Activated CD8-positive, alpha-beta memory T cell treated with anti-CD3 and anti-CD28 coated beads for 36 hours (primary cell): ENCODE measurements around the gene TM2D1. TPM values are rescaled to one million over a fixed set of nuclear protein-coding genes. Genes with fewer than 3 reads are reported as not detected.

Experiments used
- CTCF ChIA-PET: fragments of 350-600 bp; sonication (Branson Sonifier 250); formaldehyde crosslinking; loops from one replicate; lab custom pipeline; 2021; ENCODE audit warnings: antibody characterized with exemption; lab: Charles Lee
- POLR2A ChIA-PET: fragments of 350-600 bp; sonication (Branson Sonifier 250); formaldehyde crosslinking; loops from one replicate; lab custom pipeline; 2021; ENCODE audit warnings: antibody characterized with exemption; lab: Charles Lee
- total RNA-seq, 2 experiments: library from RNA; stranded (reverse); gene quantifications; one replicate each; pipeline ENCODE4 v1.2.3, GENCODE V29; 2021

Gene TM2D1
- 10 to 100 TPM; 28.4 to 30.2 TPM for total RNA-seq

DNA sequence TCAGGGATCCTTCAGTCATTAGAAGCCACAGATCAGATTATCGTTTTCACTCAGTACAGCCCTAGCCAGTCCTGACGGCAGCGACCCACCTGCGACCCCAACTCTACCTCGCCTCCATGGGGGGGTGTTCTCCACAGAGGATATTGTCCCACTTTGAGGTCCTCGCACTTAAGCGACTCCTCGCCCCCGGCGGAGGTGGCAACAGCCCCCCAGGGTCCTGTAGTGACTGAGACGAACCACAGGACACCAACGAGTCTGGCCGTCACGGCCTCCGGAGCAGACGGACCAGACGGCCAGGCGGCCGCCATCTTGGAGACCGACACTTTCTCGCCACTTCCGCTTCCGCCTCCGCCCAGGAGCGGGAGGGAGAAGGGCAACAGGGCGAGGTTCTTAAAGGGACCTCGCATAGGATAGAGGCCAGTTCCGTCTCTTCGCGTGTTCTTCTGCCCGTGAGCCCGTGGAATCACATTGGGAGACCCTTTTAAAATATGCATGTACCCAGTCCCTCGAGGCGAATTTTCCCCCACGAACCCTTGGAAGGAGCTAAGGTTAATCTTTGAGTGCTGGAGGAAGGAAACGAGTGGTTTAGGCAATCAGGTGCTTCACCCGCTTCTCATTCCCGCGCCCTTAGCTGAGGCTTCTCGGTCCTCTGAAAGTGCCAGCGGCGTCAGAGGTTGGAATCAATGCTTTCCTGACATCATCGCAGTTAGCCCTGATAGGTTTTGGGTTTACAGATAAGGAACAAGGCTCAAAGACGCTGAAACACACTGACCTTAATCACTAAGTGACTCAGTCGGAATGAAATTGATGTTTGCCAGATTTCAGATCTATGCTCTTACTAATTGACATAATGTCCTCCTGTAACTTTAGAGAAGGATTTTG lies at the start of gene TM2D1:
TSS of gene TM2D1 (minus strand) at position 329 of the 882 bp plus-strand sequence. CDS start at position 308, 21 bp downstream.
- ChIA-PET POLR2A (interaction anchor here (1.0 kb wide), 1 partner anchor 29 kb away, joined by 4 read pairs; no protein-coding TSS in a partner anchor), CTCF (no interaction called here)

- ChIA-PET CTCF (interaction anchor here (0.7 kb wide), 1 partner anchor 39 kb away, joined by 3 read pairs; no protein-coding TSS in a partner anchor), POLR2A (no interaction called here)
Observed at GRCh38 chr1:61770131-61770530, 45.2 kb upstream of the TM2D1 start.

- CTCF ChIA-PET = interaction anchor here (1.2 kb wide), 1 partner anchor 54 kb away, joined by 3 read pairs; no protein-coding TSS in a partner anchor
- POLR2A ChIA-PET = no interaction called here
Observed at GRCh38 chr1:61757950-61758349, 33.0 kb upstream of the TM2D1 start.

GRCh38 chr1:61756773-61757172 lies 31.8 kb upstream of the TM2D1 start:
- ChIA-PET POLR2A (no interaction called here), CTCF (no interaction called here)

DNA sequence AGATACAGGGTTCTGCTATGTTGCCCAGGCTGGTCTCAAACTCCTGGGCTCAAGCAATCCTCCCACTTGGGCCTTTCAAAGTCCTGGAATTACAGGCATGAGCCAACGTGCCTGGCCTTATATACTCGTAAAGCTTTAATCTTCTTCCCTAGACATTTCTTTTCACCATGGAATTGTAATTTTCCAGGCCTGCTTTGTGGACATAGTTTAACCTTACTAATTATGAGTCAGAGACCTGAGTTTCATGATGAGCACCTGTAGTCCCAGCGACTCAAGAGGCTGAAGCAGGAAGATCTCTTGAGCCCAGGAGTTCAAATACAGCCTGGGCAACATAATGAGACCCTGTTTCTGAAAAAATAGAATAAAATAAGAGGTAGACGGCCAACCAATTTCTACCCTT lies 29.6 kb upstream of the TM2D1 start:
- ChIA-PET CTCF (no interaction called here), POLR2A (interaction anchor here (0.6 to 0.7 kb wide), 2 partner anchors 21 to 29 kb away, joined by 3 to 4 read pairs; partner anchors contain the start of gene TM2D1)

DNA sequence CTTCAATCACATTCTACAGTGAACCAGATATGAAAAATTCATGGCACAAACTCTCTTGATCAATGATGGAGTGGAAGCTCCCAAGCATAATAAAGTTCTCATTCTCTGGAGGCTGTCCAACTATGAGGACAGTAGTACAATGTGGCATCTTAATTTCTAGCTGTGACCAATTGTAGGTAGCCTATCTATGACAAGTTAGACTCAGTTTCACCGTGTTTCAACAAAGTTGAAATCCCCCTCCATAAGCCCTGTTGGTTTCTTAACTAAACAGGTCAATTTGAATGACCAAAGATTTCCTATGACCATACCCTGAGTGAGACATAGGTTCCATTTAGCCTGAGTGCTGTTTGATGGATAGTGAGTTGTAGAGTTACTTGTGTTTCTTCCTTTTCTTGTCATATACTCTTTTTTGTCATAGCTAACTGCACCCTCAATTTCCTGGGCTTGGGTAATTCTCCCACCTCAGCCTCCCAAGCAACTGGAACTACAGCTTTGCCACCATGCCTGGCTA lies 29.1 kb upstream of the TM2D1 start:
- POLR2A ChIA-PET = interaction anchor here (0.6 to 0.7 kb wide), 2 partner anchors 21 to 29 kb away, joined by 3 to 4 read pairs; partner anchors contain the start of gene TM2D1
- CTCF ChIA-PET = no interaction called here

DNA sequence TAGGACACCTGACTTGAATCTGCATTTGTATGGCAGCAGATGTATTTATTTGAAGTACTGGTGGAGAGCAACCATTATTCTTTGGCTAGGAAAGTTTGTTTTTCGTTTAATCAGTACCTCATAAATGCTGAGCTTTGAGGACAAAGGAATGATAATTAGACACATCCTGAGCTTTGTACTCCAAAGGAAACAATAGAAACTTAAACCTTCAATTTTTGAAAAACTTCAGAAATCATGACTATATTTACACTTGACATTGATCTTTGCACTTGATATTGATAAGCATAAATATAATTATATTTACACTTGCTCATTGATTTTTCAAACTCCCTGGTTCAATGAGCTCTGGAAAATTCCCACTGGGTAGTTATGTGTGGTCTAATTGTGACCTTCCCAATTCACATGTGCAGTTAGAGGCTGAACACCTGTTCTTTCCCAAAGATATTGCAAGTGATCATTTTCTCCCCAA lies 28.0 kb upstream of the TM2D1 start:
- CTCF ChIA-PET = no interaction called here
- POLR2A ChIA-PET = no interaction called here

GRCh38 chr1:61749574-61749973 lies 24.6 kb upstream of the TM2D1 start:
- POLR2A ChIA-PET = no interaction called here
- CTCF ChIA-PET = interaction anchor here (0.7 kb wide), 1 partner anchor 66 kb away, joined by 4 read pairs; no protein-coding TSS in a partner anchor

DNA sequence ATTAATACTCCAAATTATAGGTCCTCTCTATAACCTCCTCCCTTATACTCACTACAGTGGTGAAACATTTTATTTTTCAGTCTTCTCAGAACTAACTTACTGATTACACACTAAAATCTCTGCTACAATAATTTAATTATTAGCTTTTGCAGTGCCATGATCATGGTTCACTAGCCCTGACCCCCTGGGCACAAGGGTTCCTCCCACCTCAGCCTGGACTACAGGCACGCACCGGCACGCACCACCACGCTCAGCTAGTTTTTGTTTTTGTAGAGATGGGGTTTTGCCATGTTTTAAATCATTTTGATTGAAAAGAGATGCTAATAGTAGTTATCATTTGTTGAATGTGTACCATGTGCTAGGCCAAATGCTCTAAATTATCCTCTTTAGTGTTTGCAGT lies 23.6 kb upstream of the TM2D1 start:
- ChIA-PET CTCF (no interaction called here), POLR2A (no interaction called here)

DNA sequence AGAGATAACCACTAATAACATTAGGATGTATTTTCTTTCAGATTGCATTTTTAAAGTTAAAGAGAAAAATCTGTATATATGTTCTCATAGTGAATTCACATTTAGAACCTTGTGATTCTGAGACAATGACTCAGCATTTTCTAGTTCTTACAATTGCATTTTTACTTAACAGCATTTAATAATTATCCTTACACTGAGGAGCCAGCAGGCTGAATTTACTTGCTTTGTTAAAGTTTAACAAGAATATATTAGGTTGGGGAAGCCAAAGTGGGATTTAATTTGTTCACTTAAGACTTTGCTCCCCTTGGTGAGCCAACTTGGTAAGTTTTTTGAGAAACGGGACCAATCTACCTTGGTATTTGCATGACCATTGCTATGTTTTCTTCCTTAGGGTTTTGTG lies 21.9 kb upstream of the TM2D1 start:
- ChIA-PET POLR2A (no interaction called here), CTCF (no interaction called here)

DNA sequence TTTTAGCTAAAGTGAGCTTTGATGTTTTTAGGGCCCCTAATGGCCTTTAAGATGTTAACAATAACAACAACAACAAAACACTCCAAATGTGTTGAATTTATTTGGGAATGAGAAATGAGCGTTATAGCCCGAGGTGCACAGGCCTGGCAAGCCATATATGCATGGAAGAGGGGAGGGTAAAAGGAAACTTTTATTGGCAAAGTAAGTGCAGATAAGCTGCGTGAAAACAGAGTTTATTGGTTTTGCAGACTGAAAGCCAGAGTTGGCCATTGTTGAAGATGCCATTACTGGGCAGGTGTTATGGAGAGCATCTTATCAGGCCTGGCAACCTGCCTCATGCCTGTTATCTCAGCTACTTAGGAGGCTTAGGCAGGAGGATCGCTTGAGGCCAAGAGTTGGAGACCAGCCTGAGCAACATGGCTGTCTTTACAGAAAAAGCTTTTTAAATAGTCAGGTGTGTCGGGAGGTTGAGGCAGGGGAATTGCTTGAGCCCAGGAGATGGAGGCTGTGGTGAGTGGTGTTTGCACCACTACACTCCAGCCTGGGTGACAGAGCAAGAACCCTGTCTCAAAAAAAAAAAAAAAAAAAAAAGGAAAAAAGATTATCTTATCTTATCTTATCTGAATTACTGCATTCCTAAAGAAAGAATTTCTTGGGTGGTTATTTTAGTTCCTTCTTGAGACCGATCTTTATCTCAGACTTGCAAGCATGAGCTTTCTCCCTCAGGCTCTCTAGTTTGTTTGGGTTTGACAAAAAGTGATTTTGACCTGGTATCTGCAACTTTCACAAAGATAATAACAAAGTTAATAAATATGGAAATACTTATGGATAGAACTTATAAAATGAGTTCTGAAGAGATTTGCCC lies 19.0 kb upstream of the TM2D1 start:
- POLR2A ChIA-PET = interaction anchor here (0.6 kb wide), 1 partner anchor 21 kb away, joined by 7 read pairs; no protein-coding TSS in a partner anchor
- CTCF ChIA-PET = no interaction called here

DNA sequence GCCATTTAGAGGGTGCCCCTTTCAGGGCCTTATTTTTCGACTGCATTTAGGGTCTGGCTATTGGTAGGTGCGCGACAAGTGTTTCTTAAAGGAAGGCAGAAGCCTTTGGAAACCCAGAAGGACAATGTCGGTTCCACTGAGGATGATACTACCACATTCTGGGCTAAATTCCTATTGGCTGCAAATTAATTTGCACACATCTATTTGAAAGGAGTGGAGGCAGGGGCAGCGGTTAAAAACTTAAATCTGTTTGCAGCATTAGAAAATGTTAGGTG lies 18.4 kb upstream of the TM2D1 start:
- CTCF ChIA-PET = no interaction called here
- POLR2A ChIA-PET = no interaction called here

- ChIA-PET CTCF (no interaction called here), POLR2A (interaction anchor here (0.6 kb wide), 1 partner anchor 30 kb away, joined by 3 read pairs; no protein-coding TSS in a partner anchor)
Observed at GRCh38 chr1:61742620-61743430, 17.9 kb upstream of the TM2D1 start.

DNA sequence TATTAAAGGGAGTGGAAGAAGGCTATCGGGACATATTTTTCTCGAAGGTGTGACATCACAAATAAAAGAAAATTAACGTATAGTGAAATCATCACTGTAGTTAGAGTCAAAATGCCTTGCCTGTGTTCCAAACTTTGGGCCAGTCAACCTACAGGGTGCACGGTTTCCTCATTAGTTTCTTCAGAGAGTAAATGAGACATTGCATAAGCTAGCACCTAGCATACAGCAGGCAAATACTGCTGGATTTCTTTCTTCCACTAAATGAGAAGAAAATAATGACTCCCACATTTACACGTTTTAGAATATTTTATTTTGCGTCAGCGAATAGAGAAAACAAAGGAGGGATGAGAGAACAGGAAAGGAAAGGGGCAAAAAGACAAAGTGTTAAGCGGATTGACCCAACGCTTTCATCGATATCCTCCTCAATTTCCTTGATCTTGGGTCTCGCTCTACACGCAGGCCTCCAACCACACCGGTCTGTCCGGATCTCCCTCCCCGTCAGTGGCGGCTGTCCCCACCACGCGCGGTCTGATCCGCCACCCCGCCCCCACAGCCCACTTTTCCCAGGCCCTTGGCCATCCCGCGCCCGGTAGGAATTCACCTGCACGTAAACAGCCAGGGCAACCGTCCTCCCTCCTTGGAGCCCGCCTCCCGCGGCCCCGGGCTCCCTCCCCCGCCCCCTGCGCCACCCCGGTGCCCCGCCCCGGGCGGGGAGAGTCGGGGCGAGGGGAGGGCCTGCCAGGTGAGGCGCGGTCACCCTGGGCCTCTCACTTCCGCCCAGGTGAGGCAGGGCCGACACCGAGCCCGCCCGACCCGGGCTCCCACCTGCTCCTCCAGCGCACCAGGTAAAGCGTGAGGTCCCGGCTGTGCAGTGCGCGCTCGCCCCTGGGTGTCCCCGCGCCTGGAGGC lies 17.0 kb upstream of the TM2D1 start, which contains the start of gene PATJ:
TSS of gene PATJ (plus strand) at position 770 of the 909 bp plus-strand sequence. CDS start 20,413 bp downstream, outside the sequence.
- POLR2A ChIA-PET = interaction anchor here (0.6 kb wide), 1 partner anchor 29 kb away, joined by 3 read pairs; no protein-coding TSS in a partner anchor
- CTCF ChIA-PET = no interaction called here

GRCh38 chr1:61740751-61741700 lies 16.1 kb upstream of the TM2D1 start:
- CTCF ChIA-PET = no interaction called here
- POLR2A ChIA-PET = no interaction called here

- ChIA-PET POLR2A (interaction anchor here (0.6 kb wide), 1 partner anchor 21 kb away, joined by 3 read pairs; no protein-coding TSS in a partner anchor), CTCF (interaction anchor here (0.5 to 0.7 kb wide), 2 partner anchors 11 to 15 kb away, joined by 3 read pairs; no protein-coding TSS in a partner anchor)
Observed at GRCh38 chr1:61732726-61733125, 7.8 kb upstream of the TM2D1 start.
